GM19240 (cell line): Measurements from ENCODE around the gene C17orf100.
"Not testable (repeated sequence)": the region's sequence is repeated elsewhere in the genome, so short reads cannot be mapped to it uniquely, and the experiment has no call there.

Experiments used
- DNase-seq: peaks from one replicate; pipeline ENCODE4 v3.0.0; 2011; ENCODE audit warnings: low spot score; ENCODE audit not compliant: insufficient read length

Gene C17orf100

GRCh38 chr17:6641247-6641863 is 10.2 kb upstream of the C17orf100 start:
- no peak for DNase-seq

- DNase-seq = no peak
Observed at GRCh38 chr17:6642592-6642991, 9.0 kb upstream of the C17orf100 start.

GRCh38 chr17:6643451-6644125 is 8.0 kb upstream of the C17orf100 start:
- no peak for DNase-seq

GRCh38 chr17:6648181-6648580 is 3.4 kb upstream of the C17orf100 start:
- no peak for DNase-seq

- no peak for DNase-seq
Observed at GRCh38 chr17:6651919-6652452, 424 bp downstream of the C17orf100 start.

GRCh38 chr17:6654841-6655731 is 3.5 kb downstream of the C17orf100 start:
- no peak for DNase-seq

GRCh38 chr17:6655732-6656361 is 4.3 kb downstream of the C17orf100 start:
- not testable (repeated sequence) for DNase-seq

GRCh38 chr17:6656797-6657632 is 5.5 kb downstream of the C17orf100 start:
- not testable (repeated sequence) for DNase-seq

- no peak for DNase-seq
Observed at GRCh38 chr17:6657633-6658287, 6.2 kb downstream of the C17orf100 start.

- DNase-seq = not testable (repeated sequence)
Observed at GRCh38 chr17:6658411-6658810, 6.8 kb downstream of the C17orf100 start.

- DNase-seq = no peak
Observed at GRCh38 chr17:6660101-6660500, 8.5 kb downstream of the C17orf100 start.

- peak; percentile 30 for DNase-seq
Observed at GRCh38 chr17:6660805-6661463, 9.4 kb downstream of the C17orf100 start.

GRCh38 chr17:6661464-6661848 is 9.9 kb downstream of the C17orf100 start:
- DNase-seq = no peak

GRCh38 chr17:6663200-6663599 is 11.6 kb downstream of the C17orf100 start:
- not testable (repeated sequence) for DNase-seq

- peak; percentile 58 for DNase-seq
Observed at GRCh38 chr17:6666077-6666521, 14.5 kb downstream of the C17orf100 start.

GRCh38 chr17:6666557-6666956 is 15.0 kb downstream of the C17orf100 start:
- no peak for DNase-seq

- DNase-seq = no peak
Observed at GRCh38 chr17:6667516-6667915, 16.0 kb downstream of the C17orf100 start.

- DNase-seq = no peak
Observed at GRCh38 chr17:6668219-6668618, 16.7 kb downstream of the C17orf100 start.

- DNase-seq = no peak
Observed at GRCh38 chr17:6668727-6669425, 17.3 kb downstream of the C17orf100 start.
